Uterus (tissue), 4 donors: ENCODE data around the gene CDC27. TPM values are rescaled to one million over a fixed set of nuclear protein-coding genes. Genes with fewer than 3 reads are reported as not detected.

Experiments
- DNase-seq, 2 donors: peaks; one replicate each; pipeline ENCODE4 v3.0.0-alpha.2; 2019 to 2020
- H3K27ac ChIP-seq, 2 donors: fragments of 200-600 bp; sonication (generic); 1 replicate in 1 of 2; 2 replicates in 1 of 2; pipeline ENCODE4 v1.5.1; 2016 to 2018
- H3K27me3 ChIP-seq, 2 donors: fragments of 200-600 bp; sonication (generic); one replicate each; pipeline ENCODE4 v1.5.1; 2018 to 2019; ENCODE audit warnings: control low read depth in 1 of 2
- H3K36me3 ChIP-seq, 2 donors: fragments of 200-600 bp; sonication (generic); one replicate each; pipeline ENCODE4 v1.5.1; 2019; ENCODE audit warnings: control low read depth in 1 of 2
- H3K4me1 ChIP-seq, 2 donors: fragments of 200-600 bp; sonication (generic); one replicate each; pipeline ENCODE4 v1.5.1; 2018 to 2019; ENCODE audit warnings: control low read depth in 1 of 2
- H3K4me3 ChIP-seq, 2 donors: fragments of 200-600 bp; sonication (generic); 1 replicate in 1 of 2; 2 replicates in 1 of 2; pipeline ENCODE4 v1.5.1; 2018 to 2019; ENCODE audit warnings: mild to moderate bottlenecking in 1 of 2
- H3K9me3 ChIP-seq, 2 donors: fragments of 200-600 bp; sonication (generic); one replicate each; pipeline ENCODE4 v1.5.1; 2019; ENCODE audit warnings: control low read depth in 1 of 2
- CTCF ChIP-seq, 4 experiments: fragments of 200-600 bp in 2 of 4; fragments of 450-650 bp in 2 of 4; sonication (generic) in 2 of 4; IDR thresholded peaks; one replicate each; pipeline ENCODE4 v1.5.1; 2016 to 2019; ENCODE audit warnings: antibody characterized with exemption in 4 of 4, mild to moderate bottlenecking in 2 of 4, moderate library complexity in 1 of 4
- POLR2A ChIP-seq, 2 donors: fragments of 450-650 bp; IDR thresholded peaks; one replicate each; pipeline ENCODE4 v1.6.1; 2016; ENCODE audit warnings: antibody characterized with exemption in 2 of 2, mild to moderate bottlenecking in 1 of 2, moderate library complexity in 1 of 2
- intact Hi-C: fragments of 100-400 bp; cut with DNase I; formaldehyde crosslinking; loops from one replicate; pipeline ENCODE4 v1.15.1; 2023; ENCODE audit warnings: low total_unique reads
- total RNA-seq, 4 donors: library from RNA; depleted of rRNA in 3 of 4; stranded (reverse); fragments of >200 nt in 3 of 4; gene quantifications; one replicate each; pipeline versions ENCODE4 v1.1.0 to v1.2.4, GENCODE V29; 2014 to 2023
- donor health status: DM: yes; HTN: yes; CAD: no.

CDC27 gene
- total RNA-seq, 4 donors from 2014 or later = 87.1 to 129 (median 108) TPM

- H3K27me3 ChIP-seq = no peaks in the 10 kb centered on the region
- TF ChIP-seq POLR2A (IDR thresholded peaks at IDR 0.05) = no peak
- no peak for TF ChIP-seq CTCF (IDR thresholded peaks at IDR 0.05)
- DNase-seq = no peak
- H3K4me1 ChIP-seq = no peaks in the 10 kb centered on the region
- intact Hi-C loops = no loop called here
- no peaks in the 10 kb centered on the region for H3K9me3 ChIP-seq
- H3K4me3 ChIP-seq = no peak overlapping the region
- H3K27ac ChIP-seq = no peak overlapping the region
- no peaks in the 10 kb centered on the region for H3K36me3 ChIP-seq
Observed at GRCh38 chr17:47235506-47235905, 46.4 kb upstream of the CDC27 start.

GRCh38 chr17:47232465-47232864 is 43.4 kb upstream of the CDC27 start:
- H3K27ac ChIP-seq = no peak overlapping the region
- H3K9me3 ChIP-seq = no peaks in the 10 kb centered on the region
- intact Hi-C loops = no loop called here
- H3K4me3 ChIP-seq = no peak overlapping the region
- H3K4me1 ChIP-seq = no peaks in the 10 kb centered on the region
- no peaks in the 10 kb centered on the region for H3K27me3 ChIP-seq
- TF ChIP-seq POLR2A (IDR thresholded peaks at IDR 0.05) (no peak), CTCF (IDR thresholded peaks at IDR 0.05) (no peak)
- no peaks in the 10 kb centered on the region for H3K36me3 ChIP-seq
- DNase-seq = no peak

GRCh38 chr17:47231866-47232265 is 42.8 kb upstream of the CDC27 start:
- Histone ChIP-seq H3K27me3 (no peaks in the 10 kb centered on the region), H3K9me3 (no peaks in the 10 kb centered on the region), H3K4me1 (no peaks in the 10 kb centered on the region), H3K36me3 (no peaks in the 10 kb centered on the region), H3K4me3 (no peak overlapping the region), H3K27ac (no peak overlapping the region)
- no peak for DNase-seq
- TF ChIP-seq POLR2A (IDR thresholded peaks at IDR 0.05) (no peak), CTCF (IDR thresholded peaks at IDR 0.05) (no peak)
- intact Hi-C loops = no loop called here

- intact Hi-C loops = no loop called here
- H3K4me1 ChIP-seq = peaks cover 0 to 3% of the 10 kb centered on the region in 2 donors
- TF ChIP-seq POLR2A (IDR thresholded peaks at IDR 0.05) (no peak), CTCF (IDR thresholded peaks at IDR 0.05) (no peak)
- no peaks in the 10 kb centered on the region for H3K36me3 ChIP-seq
- H3K4me3 ChIP-seq = no peak overlapping the region
- no peak overlapping the region for H3K27ac ChIP-seq
- H3K27me3 ChIP-seq = no peaks in the 10 kb centered on the region
- DNase-seq = no peak
- no peaks in the 10 kb centered on the region for H3K9me3 ChIP-seq
Observed at GRCh38 chr17:47231334-47231733, 42.2 kb upstream of the CDC27 start.

GRCh38 chr17:47230864-47231263 is 41.8 kb upstream of the CDC27 start:
- H3K27ac ChIP-seq = no peak overlapping the region
- intact Hi-C loops = no loop called here

More at GRCh38 chr17:47230864-47231263, 41.8 kb upstream of the CDC27 start:
- no peak overlapping the region for H3K4me3 ChIP-seq
- no peaks in the 10 kb centered on the region for H3K9me3 ChIP-seq
- no peak for DNase-seq
- no peak for TF ChIP-seq CTCF (IDR thresholded peaks at IDR 0.05)
- no peak for TF ChIP-seq POLR2A (IDR thresholded peaks at IDR 0.05)
- no peaks in the 10 kb centered on the region for H3K27me3 ChIP-seq
- H3K36me3 ChIP-seq = no peaks in the 10 kb centered on the region
- peaks cover 0 to 7% of the 10 kb centered on the region in 2 donors for H3K4me1 ChIP-seq
